HG02885 (cell line): ENCODE results near the gene CEP70.
"Not testable (repeated sequence)": the region's sequence is repeated elsewhere in the genome, so short reads cannot be mapped to it uniquely, and the experiment has no call there.

Source experiments
- ATAC-seq: cut with Tn5 transposase; IDR thresholded peaks from one replicate; pipeline ENCODE4 v1.9.1; 2021; ENCODE audit warnings: mild to moderate bottlenecking; ENCODE audit not compliant: unreplicated experiment, poor library complexity

Gene CEP70

DNA sequence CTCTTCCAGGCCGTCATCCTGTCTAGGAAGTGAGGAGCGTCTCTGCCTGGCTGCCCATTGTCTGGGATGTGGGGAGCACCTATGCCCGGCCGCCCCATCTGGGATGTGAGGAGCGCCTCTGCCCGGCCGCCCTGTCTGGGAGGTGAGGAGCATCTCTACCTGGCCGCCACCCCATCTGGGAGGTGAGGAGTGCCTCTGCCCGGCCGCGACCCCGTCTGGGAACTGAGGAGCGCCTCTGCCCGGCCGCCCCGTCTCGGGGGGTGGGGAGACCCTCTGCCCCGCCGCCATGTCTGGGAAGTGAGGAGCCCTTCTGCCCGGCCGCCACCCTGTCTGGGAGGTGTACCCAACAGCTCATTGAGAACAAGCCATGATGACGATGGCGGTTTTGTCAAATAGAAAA lies 72.6 kb downstream of the CEP70 start:
- ATAC-seq = not testable (repeated sequence)

DNA sequence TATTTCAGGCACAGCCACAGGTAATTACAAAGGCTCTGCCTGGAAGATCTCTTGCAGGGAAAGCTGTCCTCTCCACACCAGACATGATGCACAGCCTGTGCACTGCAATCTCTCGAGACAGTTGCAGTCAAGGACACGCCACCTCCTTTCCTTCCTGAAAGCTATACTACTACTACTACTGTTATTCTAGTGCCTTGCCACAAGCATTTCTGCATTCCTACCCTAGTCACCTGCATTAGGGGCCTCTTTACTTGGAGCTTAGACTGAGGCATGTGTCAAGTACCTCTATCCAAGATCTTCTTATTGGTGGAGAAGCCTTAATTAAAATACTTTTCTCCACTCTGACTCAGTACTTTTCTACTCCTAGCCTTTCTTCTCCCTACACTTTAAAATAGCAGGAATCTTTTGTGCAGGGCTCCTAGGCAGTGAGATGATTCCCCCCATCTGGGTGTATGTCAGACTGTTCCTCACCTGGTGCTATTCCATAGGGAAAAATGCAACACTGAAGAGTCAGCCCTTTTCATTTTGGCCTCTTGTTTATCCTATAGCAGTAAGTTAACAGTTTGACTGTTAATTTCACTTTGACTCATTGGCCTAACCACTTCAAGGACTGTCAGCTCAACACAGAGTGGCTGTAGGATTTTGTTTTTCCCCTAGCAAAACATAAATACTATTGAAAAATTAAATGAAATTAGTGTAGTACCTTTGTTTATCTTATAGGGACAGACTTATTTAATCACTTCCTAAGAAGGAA lies 80.8 kb downstream of the CEP70 start:
- peak; percentile 89 for ATAC-seq

DNA sequence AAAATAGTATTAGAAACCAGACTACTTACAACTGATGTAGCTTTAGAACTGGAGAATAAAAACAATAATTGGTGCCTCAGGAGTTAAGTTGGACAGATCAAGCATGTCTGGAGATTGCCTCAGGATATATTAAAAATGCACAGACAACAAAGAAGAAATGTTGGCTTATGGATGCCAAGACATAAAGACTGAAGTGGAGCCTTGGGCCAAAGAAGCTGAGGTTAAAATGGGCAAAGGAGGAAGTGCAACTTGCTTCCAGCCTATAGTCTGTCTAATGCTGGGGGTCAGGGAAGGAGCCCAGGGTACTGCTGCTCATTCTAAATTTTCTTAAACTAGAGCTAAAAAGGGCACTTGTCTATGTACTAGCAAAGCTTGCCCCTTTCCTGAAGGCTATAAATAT lies 82.1 kb downstream of the CEP70 start:
- ATAC-seq = no peak

DNA sequence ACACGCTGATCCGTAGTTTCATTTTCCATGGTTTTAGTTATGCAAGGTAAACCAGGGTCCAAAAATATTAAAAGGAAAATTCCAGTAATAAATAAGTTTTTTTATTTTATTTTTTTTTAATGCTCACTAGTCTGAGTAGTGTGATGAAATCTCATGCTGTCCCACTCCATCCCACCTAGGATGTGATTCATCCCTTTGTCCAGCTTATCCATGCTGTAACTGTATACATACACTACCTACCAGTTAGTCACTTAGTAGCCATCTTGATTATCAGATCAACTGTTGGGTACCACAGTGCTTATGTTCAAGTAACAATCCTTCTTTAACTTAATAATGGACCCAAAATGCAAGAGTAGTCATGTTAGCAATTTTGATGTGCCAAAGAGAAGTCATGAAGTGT lies 84.5 kb downstream of the CEP70 start:
- ATAC-seq = no peak

DNA sequence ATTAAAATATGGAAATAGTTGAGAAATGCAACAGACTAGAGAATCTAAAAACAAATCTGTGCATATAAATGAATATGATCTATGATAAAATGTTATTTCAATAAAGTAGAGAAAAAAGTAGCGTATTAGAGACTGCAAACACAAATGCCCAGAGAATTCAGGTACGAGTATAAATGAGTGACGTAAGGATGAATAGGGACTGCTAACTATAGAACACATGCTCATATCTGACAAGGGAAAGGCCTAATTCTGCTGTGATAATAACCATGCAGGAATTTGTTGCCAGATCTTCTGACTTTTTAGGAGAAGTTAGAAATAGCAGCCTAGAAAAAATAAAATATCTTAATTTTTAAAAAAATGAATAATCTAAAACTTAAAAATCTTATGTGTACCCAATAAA lies 86.5 kb downstream of the CEP70 start:
- ATAC-seq = no peak

DNA sequence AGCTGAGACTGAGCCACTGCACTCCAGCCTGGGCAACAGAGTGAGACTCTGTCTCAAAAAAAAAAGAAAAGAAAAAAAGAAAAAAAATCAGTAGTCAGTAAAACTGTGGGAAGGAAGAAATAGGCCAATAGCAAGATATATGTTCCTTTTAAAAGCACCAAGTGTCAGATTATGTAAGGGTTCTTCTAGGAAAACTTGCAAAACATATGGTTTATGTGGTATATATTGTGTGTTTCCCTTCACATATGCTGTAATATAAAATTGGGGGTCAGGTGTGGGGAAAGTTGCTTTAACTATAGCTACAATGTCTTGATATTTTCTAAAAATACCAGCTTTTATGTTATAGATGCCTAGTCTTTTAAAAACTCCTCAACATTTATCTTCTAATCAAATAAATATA lies 95.1 kb downstream of the CEP70 start:
- no peak for ATAC-seq

DNA sequence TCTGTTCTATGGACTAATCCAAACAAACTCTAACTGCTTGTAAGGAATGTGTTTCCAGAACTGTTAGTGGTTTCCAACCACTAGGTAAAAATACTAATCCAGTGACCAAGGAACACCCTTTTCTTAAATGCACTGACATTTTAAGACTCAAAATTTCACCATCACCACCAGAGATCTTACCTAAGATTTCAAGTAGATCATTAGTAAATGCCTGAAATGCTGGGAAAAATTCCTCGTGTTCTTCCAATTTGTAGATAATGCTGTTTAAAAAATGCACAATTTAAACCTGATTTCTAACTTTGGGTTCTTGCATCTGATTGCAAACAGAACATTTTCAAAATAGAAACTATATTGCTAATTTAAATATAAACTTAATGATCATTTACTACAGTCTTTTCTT lies 96.2 kb downstream of the CEP70 start:
- no peak for ATAC-seq

DNA sequence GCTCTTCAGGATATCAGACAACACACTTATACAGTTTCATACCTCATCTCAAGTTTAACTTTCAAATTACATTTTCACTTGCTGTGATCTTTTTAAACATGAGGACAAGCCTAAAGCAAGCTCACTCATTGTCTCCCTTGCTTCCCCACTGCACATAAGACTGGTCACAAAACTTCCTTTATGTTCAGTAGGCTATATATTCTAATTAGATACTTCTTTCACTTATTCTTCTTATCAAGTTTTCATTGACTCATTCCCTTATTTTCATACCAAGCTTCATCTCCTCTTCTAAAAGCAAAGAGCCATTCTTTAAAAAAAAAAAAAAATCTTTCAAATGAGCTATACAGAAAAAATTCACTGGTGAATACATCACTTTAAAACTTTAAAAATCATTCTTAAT lies 97.0 kb downstream of the CEP70 start:
- no peak for ATAC-seq

DNA sequence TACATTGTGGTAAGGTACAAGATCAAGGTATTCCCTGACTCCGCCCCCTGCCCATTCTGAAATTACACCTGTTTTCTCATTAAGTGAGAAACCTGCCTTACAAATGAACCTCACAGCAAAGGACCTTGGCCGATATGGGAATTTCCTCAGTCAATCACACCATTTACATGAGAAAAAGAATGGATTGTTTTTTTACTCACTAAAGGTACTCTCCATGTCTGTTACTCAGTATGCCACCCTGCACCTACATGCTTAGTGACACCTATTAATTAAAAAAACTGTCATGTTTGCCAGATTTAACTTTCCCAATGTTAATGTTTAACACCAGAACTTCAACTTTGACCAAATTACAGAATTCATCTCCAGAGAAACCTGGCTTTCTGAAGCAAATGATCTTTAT lies 97.6 kb downstream of the CEP70 start:
- no peak for ATAC-seq

DNA sequence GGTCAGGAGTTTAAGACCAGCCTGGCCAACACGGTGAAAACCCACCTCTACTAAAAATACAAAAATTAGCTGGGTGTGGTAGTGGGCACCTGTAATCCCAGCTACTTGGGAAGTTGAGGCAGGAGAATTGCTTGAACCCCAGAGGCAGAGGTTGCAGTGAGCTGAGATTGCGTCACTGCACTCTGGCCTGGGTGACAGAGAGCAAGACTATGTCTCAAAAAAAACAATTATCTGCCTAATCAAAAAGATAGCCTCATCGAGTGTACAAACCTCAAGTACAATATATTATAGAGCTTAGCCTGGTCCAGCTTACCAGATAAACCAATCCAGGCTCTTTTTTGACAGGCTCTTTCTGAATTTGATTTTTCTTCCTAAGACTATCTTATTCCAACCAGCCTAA lies 98.4 kb downstream of the CEP70 start:
- ATAC-seq = not testable (repeated sequence)

DNA sequence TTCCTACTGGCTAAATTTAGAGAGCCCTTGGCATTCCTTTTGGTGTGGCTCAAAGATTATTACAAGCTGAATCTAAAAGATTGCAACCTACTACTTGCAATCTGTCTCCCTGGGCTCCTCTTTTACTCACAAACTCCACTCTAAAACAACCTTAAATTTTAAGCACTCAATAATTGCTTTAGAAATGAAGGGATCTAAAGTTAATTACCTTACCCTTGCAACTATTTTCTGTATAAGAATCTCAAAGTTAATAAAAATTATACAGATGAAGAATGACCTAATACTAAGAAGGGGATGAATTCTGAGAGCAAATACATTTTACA lies 99.5 kb downstream of the CEP70 start:
- ATAC-seq = no peak

DNA sequence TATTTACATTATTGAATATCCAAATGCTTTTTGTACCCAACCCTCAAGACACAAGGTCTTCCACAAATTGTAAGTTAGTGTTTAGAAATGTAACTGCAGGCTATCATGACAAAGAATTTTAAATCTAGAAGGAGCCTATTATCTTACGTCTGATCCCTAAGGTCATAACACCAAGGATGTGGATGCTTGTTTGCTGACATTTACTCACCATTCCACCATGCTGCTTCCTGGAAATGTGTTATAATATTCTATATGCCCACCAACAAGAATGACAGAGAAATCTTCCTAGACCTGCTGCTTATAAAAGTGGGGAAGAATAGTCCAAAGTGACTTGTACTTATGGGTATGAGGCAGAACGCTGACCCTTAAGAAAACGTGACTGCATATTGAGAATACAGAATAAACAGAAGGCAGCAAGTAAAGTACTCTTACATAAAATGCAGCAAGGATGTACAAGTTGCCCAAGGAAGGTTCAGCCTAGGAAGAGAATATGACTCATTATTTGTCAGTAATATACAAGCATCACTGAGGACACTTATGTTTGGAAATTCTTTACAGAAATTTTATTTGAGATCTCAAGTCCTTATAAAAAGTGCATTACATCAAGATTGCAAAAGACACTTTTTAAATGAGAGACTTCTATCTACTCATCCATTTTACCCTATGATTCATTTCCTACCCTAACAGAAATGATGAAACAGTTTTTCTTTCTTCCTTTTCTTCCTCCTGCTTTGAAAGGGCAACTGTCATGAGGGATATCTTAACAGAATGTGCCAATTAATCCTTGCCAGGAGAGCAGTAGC lies 100.1 kb downstream of the CEP70 start:
- ATAC-seq = no peak

DNA sequence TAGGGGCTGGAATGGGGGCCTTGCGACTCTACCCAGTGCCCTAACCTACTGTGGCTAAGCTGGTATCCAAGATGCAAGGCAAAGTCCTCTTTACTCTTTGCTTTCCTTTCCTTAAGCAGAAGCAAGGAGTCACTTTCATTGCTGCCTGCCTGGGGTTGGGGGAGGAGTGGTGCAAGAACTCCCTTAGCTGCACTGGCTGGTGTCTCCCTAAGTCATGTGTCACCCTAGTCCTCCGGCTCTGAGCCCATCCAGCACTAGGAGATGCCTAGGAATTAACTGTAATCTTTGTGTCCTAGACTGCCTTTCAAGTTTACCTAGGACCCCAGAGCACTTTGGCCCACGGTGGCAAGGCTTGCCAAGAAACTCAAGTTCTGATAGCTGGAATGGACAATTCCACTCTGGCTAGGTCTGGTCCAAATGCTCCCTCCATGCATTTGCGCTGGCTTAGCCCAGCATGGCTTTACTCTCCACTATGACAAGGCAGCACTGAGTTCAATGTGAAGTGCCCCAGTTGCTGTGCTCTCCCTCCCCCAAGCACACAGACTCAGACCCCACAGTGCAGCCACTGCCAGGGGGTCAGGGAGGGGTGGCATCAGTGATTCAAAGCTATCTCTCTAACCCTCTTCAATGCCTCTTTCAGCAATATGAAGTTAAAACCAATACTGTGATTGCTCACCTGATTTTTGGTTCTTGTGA lies 100.9 kb downstream of the CEP70 start:
- no peak for ATAC-seq

DNA sequence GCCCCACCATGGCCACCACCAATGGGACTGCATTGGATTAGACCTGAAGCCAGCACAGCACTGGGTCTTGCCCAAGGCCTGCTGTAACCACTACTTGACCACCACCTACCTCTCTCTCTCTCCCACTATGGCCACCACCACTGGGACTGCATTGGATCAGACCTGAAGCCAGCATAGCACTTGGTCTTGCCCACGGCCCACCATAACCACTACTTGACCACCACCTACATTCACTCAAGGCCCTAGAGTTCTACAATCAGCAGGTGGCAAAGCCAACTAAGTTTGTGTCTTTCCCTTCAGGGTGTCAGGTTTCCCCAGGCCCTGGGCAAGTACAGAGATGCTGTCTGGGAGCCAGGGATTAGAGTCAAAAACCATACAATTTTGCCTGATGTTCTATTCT lies 102.1 kb downstream of the CEP70 start:
- no peak for ATAC-seq

DNA sequence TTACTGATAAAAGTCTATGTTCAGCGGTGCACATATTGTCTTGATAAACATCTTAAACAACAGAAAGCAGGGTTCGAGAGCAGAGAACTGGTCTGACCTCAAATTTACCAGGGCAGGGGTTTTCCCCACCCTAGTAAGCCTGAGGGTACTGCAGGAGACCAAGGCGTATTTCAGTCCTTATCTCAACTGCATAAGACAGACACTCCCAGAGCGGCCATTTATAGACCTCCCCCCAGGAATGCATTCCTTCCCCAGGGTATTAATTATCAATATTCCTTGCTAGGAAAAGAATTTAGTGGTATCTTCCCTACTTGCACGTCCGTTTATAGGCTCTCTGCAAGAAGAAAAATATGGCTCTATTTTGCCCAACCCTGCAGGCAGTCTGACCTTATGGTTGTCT lies 107.5 kb downstream of the CEP70 start:
- ATAC-seq = not testable (repeated sequence)

DNA sequence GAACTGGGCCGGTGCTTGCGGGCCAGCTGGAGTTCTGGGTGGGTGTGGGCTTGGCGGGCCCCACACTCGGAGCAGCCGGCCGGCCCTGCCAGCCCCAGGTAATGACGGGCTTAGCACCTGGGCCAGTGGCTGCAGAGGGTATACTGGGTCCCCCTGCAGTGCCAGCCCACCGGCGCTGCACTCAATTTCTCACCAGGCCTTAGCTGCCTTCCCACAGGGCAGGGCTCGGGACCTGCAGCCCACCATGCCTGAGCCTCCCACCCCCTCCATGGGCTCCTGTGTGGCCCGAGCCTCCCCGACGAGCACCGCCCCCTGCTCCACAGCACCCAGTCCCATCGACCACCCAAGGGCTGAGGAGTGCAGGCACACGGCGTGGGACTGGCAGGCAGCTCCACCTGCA lies 109.4 kb downstream of the CEP70 start:
- ATAC-seq = not testable (repeated sequence)

DNA sequence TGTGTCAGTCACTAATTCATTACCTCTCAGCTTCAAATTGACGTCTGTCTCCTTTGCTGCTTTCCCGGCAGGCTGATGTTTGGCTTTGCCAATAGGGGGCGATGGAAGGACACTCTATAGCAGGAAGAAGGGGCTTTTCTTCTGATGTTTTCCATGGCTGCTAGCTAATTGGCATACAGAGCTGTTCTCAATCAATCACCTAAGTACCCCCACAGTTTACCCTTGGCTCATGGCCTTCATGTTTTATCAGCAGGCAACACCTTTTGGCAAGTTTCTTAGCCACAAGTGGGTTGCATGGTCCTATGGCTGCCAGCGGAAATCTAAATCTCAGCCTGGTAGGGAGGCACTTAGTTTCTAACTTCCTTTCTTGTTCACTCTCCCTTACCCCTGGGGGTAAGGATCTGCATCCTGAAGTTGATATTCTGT lies 114.6 kb downstream of the CEP70 start:
- no peak for ATAC-seq

DNA sequence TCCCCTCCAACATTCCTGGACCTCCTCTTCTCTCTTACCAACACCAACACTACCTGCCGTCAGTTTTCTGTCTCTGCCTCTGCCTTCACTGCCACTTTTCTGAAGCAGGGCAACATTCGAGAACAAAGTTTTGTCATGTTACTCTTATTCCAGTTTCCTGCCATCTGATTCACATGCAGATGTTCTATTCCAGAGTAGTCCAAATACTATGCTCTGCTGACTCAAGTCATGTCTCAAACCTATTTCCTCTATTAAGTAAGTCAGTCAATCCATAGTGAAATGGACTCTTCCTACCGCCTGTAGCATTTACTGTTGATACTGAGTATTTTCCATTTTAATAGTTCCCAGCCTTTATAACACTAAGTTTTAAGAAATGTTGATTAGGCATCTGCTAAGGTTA lies 116.3 kb downstream of the CEP70 start:
- ATAC-seq = no peak

DNA sequence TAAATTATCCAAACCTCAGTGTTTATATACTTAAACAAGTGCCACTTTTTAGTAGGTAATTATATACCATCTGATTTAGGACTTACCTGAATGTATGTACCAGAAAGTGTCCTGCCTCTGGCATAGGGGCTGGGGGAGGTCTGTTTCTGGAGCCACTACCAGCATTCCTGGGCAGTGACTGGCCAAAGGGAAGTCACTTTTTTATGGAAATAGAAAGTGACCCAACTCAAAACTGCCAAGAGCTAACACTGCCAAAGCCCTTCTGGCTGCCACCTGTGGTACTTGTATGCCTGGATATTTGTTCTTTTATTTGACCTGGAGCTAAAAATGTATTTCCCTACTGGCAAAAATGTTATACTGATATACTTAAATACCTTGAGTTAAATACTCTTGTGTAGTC lies 116.9 kb downstream of the CEP70 start:
- ATAC-seq = no peak

DNA sequence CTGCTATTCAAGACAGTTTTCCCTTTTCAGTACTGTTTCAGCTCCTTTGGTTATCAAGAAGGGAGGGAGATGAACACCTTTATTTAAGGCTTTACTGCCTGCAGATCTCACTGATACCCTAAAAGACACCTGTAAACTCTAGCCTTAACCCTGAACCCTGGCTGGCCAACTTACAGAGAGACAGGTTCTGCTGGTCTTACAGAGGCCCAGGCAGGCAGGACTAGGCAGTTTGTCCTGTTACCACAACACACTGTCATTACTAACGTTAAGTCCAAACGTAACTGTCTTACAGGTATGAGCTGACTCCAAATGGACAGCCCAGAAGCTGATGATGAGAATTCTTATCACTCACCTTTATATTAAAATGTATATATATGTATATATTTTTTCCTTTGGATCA lies 117.5 kb downstream of the CEP70 start:
- no peak for ATAC-seq

DNA sequence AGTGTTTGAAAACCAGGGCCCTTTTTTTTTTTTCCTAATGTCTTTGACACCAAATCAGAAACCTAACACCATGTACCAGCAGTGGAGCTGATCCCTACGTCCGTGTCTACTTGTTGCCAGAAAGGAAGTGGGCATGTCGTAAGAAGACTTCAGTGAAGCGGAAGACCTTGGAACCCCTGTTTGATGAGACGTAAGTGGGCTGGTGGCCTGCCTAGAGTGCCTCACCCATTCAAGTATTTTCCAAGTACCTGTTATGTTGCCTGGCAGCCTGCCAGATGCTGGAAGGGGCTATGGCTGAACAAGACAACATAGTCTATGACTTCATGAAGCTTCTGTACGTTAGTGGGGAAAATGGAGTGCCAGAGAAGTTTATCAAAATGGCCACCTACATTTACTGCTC lies 119.9 kb downstream of the CEP70 start:
- ATAC-seq = no peak
